ENCODE results near the gene MLF1.

Gene MLF1

DNA sequence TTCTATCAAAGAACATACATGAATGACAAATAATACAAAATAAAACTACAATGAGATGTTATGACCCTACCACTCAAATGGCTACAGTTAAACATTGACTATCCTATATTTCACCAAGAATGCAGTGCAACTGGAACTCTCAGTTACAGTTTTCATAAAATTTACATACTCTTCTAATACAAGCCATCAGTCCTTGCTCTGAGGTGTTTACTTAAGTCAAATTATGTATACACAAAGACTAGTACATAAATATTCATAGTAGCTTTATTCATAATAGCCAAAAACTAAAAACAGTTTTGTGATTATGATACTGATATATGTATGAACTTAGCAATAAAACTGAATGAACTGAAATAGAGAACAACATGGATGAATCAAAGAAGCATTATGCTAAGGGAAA, 19.2 kb downstream of the MLF1 start:
- no peak for DNase-seq

DNA sequence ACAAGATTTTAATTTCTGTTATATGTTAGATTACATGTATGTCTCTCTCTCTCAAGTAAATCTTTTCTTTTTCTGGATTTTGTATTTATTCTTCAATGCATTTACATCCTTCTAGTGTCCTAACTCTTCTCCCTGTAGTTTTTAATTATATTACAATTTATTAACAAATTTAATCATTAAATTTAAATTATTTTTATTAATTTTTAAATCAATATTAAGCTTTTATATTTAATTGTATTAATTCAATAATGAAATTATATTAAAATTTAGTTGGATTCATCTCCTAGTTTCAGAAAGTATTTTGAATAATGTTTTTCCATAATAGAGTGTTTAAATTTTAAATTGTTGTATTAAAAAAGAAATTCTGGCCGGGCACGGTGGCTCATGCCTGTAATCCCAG, 29.8 kb downstream of the MLF1 start:
- no peak for DNase-seq

DNA sequence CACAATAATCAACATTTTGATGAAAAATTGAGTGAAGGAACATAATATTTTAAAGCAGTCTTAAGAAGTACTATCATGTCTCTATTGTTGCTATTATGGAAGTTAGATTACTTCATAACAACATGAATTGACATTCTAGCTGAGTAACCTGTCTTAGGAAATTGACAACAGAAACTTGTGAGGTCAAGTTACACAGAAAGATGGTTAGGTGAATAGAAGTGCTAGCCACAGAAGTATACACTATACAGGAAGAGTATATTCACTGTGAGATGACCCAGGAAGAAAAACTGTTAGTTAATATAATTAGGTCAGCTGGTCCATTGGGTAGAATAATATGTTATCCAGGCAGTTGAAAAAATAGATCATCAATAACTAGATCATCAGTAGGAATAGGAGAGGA, 31.2 kb downstream of the MLF1 start:
- no peak for DNase-seq

DNA sequence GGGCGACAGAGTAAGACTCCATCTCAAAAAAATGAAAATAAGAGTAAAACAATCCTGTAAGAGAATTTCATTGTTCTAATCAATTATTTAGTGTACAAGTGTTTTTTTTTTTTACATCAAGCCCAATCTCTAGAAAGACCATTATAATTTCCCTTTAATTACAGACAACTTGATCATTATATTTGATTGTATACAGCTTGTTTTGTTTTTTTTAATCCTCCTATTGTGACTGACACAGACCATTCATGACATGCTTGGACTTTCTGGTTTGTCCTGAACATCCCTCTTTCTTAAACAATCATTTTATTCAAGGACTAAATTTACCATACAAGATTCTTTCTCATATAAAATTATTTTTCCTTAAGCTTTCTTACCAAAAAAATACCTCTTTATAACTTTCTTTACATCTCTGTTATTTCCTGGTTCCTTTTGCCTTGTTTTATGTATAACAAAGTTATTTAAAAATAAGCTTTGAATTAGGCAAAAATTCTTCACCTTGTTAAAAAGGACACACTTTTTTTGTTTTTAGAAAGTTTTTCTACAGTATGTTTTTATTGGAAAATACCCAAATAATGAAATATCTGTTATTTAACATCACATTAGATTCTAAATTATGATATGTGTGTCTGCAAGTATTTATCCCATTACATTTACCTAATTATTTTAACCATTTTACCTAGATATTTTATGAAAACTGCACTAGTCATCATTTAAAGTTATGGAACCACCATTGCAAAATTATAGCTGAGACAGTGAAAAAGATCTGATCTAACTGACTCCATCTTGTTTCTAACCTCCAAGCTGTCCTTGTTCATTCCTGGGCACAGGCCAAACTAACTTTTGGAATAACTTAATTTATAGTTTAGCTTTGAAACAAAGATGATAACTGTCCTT, 47.2 kb downstream of the MLF1 start:
- DNase-seq: no peak

DNA sequence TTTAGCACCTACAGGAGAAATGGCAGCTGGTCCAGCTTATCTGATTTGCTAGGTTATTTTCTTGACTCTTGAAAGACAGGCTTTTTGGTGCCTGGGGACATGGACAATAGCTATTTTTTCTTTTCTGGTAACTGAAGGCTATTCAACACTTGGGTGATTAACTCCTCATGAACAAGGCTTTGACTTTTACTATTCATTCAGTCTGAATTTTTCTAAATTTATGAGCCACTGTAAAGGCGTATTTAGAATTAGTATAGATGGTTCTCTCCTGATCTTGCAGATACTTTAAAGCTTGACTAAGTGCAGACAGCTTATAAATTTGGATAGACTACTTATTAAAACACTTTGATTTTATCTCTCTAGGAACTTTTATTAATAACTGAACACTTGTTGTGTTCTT, 54.9 kb downstream of the MLF1 start:
- no peak for DNase-seq

DNA sequence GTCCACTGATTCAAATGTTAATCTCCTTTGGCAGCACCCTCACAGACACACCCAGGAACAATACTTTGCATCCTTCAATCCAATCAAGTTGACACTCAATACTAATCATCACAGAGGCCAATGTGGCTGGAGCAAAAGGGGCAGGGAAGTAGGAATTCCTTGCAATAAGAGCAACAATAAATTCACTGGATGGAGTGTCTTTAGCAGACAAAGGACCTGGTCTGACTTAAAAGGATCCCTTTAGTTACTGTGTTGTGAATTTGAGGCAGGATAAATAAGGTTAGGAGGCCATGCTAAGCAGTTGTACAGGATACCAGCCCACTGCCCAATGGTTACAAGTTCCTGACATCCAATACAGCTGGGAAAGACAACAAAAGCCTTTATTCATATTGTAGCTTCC, 61.0 kb downstream of the MLF1 start:
- DNase-seq: no peak

DNA sequence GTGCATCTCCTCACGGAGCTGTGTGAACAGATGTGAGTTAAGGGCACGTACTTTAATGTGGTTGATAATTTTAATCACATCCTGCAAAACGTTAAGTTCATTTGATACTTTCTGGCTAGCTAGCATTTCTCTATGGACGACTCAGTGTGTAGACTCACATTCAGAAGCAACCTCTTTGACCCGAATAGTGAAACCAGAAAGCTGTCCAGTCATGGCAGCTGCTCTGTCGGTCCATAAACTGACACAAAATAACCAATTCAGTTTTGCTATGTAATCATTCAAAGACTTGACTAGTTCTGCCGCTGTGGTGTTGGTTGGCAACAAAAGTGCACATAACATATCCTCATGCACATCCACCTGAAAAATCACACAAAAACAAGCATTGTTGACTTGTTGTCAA, 69.7 kb downstream of the MLF1 start:
- DNase-seq: no peak

DNA sequence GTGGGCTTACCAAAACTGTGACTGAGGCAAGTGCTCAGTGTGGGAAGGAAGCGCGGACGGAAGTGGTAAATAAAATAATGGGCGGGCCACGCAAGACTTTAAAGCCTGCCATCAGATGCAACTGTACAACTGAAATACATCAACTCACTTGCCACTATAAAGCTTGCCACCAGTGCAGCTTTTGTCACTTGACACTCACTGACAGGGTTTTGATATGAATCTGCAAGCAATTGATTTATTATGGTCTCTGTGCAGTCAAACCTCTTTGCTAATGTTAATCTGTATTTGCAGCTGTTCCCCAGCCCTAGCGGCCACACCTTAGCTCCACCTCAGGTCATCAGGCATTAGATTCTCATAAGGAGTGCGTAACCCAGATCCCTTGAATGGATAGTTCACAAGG, 71.0 kb downstream of the MLF1 start:
- no peak for DNase-seq

DNA sequence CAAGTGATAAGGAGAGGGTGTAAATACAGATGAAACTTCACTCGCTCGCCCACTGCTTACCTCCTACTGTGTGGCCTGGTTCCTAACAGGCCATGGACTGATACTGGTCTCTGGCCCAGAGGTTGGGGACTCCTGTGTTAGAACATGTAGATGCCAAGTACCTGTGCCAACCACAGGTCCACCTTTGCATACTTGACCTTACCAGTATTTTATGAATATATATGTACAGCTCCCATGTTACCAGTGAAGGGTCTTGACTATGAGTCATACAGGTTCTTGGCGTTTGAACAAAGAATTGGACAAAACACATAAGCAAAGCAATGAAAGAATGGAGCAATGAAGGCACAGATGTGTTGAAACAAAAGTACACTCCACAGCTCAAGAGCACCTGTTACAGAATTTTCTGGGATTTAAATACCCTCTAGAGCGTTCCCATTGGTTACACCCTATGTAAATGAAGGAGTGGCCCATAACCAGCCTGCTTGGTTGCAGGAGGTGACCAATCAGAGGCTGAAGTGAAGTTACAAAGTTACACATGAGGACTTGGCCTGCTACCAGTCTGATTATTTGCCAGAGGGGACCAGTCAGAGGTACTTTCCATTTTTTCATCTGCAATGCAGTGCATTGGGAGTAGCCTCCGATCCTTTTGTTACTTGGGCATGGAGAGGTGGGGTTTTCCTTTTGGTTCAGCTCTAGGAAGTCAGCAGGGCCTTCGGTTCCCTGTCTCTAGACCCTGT, 71.6 kb downstream of the MLF1 start:
- peak in 1 of 2 experiments; percentile 46 for DNase-seq

DNA sequence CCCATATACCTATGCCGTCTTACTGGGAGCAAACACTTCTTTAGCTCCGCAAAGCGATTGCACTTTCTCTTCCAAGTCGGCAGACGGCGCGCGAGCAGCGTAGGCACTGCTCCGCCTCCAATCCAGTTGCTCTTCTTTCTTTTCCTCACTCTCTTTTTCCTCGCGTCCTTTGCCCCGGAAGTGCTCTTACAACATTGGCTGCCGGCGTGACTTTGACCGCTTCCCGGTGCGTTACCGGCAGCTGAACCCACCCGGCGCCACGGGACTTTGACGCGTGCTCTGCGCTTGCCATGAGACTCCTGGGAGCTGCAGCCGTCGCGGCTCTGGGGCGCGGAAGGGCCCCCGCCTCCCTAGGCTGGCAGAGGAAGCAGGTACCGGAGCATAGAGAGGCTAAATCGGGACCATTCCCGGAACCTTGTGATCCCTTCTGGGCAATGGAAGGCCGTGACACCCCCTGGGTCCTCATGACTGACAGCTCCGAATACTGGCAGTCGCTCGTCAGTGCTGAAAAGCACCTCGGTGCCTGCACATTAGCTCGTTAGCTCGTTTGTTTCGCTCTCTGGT, 73.4 kb downstream of the MLF1 start, which contains the start of gene GFM1:
GFM1 (plus strand) TSS at position 183 of the 564 bp plus-strand sequence; CDS start at position 291, 108 bp downstream.
- peak; percentile 95 to 97 for DNase-seq

DNA sequence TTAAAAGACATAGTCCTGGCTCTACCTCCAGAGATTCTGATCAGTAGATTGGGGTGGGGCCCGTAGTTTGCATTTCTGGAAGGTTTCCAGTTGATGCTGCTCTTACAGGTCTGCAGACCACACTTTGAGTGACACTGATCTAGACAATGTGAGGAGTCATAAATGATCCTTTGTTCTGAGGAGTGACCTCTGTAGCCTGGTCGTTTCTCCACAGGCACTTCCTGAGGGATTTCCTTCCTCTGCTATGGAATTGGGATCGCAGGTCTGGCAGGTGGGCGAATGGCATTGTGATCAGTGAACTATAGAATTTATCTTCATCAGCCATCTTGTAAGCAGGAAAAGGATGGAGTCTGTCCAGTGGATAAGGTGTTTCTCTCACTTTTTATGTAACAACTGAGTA, 78.8 kb downstream of the MLF1 start:
- no peak for DNase-seq

DNA sequence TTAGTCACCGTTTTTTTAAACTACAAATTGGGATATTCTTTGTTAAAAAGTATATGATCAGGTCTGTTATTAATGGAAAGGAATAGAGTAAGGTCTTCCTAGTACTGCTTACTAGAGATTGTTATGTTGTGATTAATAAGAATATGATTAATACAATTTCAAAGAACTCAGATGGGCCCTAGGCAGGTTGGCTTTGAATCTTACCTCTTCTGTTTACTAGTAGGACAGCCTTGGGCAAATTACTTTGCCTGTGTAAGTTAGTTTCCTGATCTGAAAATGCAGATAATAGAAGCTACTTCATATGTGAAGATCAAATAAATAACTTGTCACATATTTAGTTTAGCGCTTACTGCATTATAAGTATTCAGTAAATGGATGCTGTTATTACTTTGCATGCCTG, 80.2 kb downstream of the MLF1 start:
- no peak for DNase-seq

DNA sequence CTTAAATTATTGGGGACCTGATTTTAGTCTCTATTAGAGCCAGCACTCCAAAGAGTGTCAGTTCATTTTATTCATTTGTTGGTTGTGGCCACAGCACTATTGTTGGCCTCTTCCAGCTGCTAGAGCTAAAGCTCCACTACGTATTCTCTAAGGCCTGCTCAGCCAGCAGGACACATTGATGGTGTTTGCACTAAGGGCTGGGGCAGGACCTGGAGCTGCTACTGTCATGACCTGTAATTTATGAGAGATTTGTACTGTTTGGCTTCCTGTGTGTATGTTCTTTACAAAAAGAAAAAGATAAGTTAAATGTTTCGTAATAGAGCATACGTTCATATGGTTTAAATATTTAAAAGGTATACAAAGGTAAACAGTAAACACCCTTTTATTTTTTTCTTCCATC, 81.5 kb downstream of the MLF1 start:
- no peak for DNase-seq

All from NCI-H524 (cell line).